Epidermal melanocyte (primary cell): Measurements from ENCODE around the gene CDH2.

Source experiments
- DNase-seq: peaks from one replicate; pipeline ENCODE4 v3.0.0; 2011; ENCODE audit warnings: low spot score; ENCODE audit not compliant: insufficient read length

Gene CDH2

GRCh38 chr18:28171837-28172236, 5.1 kb downstream of the CDH2 start:
- no peak for DNase-seq

GRCh38 chr18:28168725-28169124, 8.2 kb downstream of the CDH2 start:
- no peak for DNase-seq

GRCh38 chr18:28167835-28168349, 9.0 kb downstream of the CDH2 start:
- DNase-seq, result no peak

GRCh38 chr18:28164771-28165483, 12.0 kb downstream of the CDH2 start:
- no peak for DNase-seq

- no peak for DNase-seq
Measured at GRCh38 chr18:28163201-28163775, 13.6 kb downstream of the CDH2 start.

- no peak for DNase-seq
Measured at GRCh38 chr18:28161608-28162599, 15.0 kb downstream of the CDH2 start.

- DNase-seq, result no peak
Measured at GRCh38 chr18:28159055-28159454, 17.9 kb downstream of the CDH2 start.

- no peak for DNase-seq
Measured at GRCh38 chr18:28158083-28158581, 18.8 kb downstream of the CDH2 start.

- no peak for DNase-seq
Measured at GRCh38 chr18:28153485-28154065, 23.4 kb downstream of the CDH2 start.

GRCh38 chr18:28152754-28153153, 24.2 kb downstream of the CDH2 start:
- DNase-seq, result no peak

GRCh38 chr18:28152354-28152753, 24.6 kb downstream of the CDH2 start:
- no peak for DNase-seq

- no peak for DNase-seq
Measured at GRCh38 chr18:28151434-28151833, 25.5 kb downstream of the CDH2 start.

- no peak for DNase-seq
Measured at GRCh38 chr18:28150925-28151324, 26.0 kb downstream of the CDH2 start.

GRCh38 chr18:28149810-28150420, 27.0 kb downstream of the CDH2 start:
- no peak for DNase-seq

- DNase-seq, result no peak
Measured at GRCh38 chr18:28147674-28148171, 29.2 kb downstream of the CDH2 start.

- DNase-seq, result no peak
Measured at GRCh38 chr18:28143725-28144124, 33.2 kb downstream of the CDH2 start.

- no peak for DNase-seq
Measured at GRCh38 chr18:28138816-28139215, 38.1 kb downstream of the CDH2 start.

- no peak for DNase-seq
Measured at GRCh38 chr18:28136071-28136470, 40.9 kb downstream of the CDH2 start.

GRCh38 chr18:28134774-28135173, 42.2 kb downstream of the CDH2 start:
- no peak for DNase-seq

GRCh38 chr18:28132084-28132483, 44.8 kb downstream of the CDH2 start:
- no peak for DNase-seq

- no peak for DNase-seq
Measured at GRCh38 chr18:28128659-28128980, 48.3 kb downstream of the CDH2 start.
